Chondrocyte (in vitro differentiated cells): Measurements from ENCODE around the gene MAD1L1. TPM values are rescaled to one million over a fixed set of nuclear protein-coding genes. Genes with fewer than 3 reads are reported as not detected.

ENCODE experiments used
- DNase-seq: peaks from one replicate; pipeline ENCODE4 v3.0.0; 2021; ENCODE audit warnings: mixed read lengths, low spot score
- H3K27ac Mint-ChIP-seq: one replicate; pipeline ENCODE4 v1.8.0; 2021; ENCODE audit warnings: mild to moderate bottlenecking, moderate library complexity, mixed read lengths; ENCODE audit not compliant: unreplicated experiment
- H3K27me3 Mint-ChIP-seq: 2 replicates; pipeline ENCODE4 v1.8.0; 2021; ENCODE audit warnings: low read depth, mixed read lengths
- H3K36me3 Mint-ChIP-seq: 2 replicates; pipeline ENCODE4 v1.8.0; 2021; ENCODE audit warnings: low read depth, mixed read lengths
- H3K4me1 Mint-ChIP-seq: 2 replicates; pipeline ENCODE4 v1.8.0; 2021; ENCODE audit warnings: low read depth, mild to moderate bottlenecking, mixed read lengths
- H3K4me3 Mint-ChIP-seq: one replicate; pipeline ENCODE4 v1.8.0; 2021; ENCODE audit warnings: mild to moderate bottlenecking, moderate library complexity, mixed read lengths; ENCODE audit not compliant: unreplicated experiment
- H3K9me3 Mint-ChIP-seq: 2 replicates; pipeline ENCODE4 v1.8.0; 2021; ENCODE audit warnings: low read depth, mixed read lengths
- total RNA-seq: library from RNA; stranded (reverse); gene quantifications from 3 replicates; pipeline ENCODE4 v1.2.1, GENCODE V29; 2021
- TF ChIP-seq, protein P1 (sequence below): fragments of 200-600 bp; sonication (generic); IDR thresholded peaks from 2 replicates; pipeline ENCODE4 v1.5.0; 2021; ENCODE audit warnings: antibody characterized with exemption, mild to moderate bottlenecking, moderate library complexity

Gene MAD1L1
- total RNA-seq, 1 donor from 2014 or later, result 22.7 TPM

DNA sequence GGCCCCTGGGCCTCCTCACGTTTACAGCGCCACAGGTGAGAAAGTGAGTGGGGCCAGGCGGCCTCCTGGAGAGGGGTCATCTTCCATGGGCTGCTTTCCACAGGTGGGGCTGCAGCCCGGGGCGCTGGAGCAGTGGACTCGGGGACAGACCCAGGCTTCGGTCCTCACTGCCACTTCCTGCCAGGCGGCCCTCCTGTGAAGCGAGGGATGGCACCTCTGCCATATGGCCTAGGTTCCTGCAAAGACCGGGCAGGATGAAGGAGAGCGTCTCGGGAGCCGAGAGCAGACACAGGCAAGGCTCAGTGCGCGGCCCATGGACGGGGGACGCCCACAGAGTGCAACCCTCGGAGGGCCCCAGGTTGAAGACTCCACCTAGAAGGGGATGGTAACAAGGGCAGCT is 106.8 kb downstream of the MAD1L1 start:
- Mint-ChIP-seq H3K4me1 (peaks cover 9% of the 10 kb centered on the region), H3K27me3 (no peaks in the 10 kb centered on the region), H3K9me3 (no peaks in the 10 kb centered on the region), H3K4me3 (no peak overlapping the region), H3K27ac (no peak overlapping the region), H3K36me3 (peaks cover 10% of the 10 kb centered on the region)
- DNase-seq, result no peak
- TF ChIP-seq, protein P1, sequence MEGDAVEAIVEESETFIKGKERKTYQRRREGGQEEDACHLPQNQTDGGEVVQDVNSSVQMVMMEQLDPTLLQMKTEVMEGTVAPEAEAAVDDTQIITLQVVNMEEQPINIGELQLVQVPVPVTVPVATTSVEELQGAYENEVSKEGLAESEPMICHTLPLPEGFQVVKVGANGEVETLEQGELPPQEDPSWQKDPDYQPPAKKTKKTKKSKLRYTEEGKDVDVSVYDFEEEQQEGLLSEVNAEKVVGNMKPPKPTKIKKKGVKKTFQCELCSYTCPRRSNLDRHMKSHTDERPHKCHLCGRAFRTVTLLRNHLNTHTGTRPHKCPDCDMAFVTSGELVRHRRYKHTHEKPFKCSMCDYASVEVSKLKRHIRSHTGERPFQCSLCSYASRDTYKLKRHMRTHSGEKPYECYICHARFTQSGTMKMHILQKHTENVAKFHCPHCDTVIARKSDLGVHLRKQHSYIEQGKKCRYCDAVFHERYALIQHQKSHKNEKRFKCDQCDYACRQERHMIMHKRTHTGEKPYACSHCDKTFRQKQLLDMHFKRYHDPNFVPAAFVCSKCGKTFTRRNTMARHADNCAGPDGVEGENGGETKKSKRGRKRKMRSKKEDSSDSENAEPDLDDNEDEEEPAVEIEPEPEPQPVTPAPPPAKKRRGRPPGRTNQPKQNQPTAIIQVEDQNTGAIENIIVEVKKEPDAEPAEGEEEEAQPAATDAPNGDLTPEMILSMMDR, result no peak

DNA sequence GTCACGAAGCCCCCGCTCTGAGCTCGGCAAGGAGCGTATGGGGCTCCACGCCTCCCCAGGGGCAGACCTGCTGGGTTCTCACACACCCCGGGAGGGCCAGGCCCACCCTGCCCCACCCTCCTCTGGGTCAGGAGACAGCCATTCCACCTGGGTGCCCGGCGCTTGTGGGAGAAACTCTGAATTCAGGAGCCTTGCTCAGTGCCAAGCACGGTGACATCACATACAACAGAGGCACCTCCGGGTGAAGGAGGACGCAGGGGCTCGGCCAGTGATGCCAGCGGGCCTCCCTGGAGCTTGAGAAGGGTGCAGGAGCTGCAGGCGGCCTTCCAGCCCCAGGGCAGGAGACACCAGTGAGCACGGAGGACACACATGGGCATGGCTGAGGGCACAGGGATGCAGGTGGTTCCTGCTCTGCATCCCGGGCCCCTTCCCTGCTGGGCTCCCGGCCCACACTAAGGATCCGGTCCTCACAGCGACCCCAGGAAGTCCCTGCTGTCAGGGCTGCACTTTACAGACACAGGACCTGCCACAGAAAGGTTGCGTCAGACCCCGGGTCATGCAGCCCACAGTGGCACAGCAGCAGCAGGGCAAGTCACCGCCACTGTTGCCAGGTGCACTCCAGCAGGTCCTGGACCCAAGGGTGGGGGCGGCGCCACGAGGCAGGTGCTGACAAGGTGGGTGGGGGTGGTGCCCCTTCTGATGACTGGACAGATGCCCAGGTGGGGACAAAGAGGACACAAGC is 108.0 kb downstream of the MAD1L1 start:
- no peaks in the 10 kb centered on the region for H3K9me3 Mint-ChIP-seq
- peaks cover 10% of the 10 kb centered on the region for H3K36me3 Mint-ChIP-seq
- H3K27me3 Mint-ChIP-seq, result no peaks in the 10 kb centered on the region
- no peak overlapping the region for H3K4me3 Mint-ChIP-seq
- TF ChIP-seq, protein P1, result no peak
- no peak for DNase-seq
- H3K4me1 Mint-ChIP-seq, result peaks cover 9% of the 10 kb centered on the region
- H3K27ac Mint-ChIP-seq, result no peak overlapping the region

DNA sequence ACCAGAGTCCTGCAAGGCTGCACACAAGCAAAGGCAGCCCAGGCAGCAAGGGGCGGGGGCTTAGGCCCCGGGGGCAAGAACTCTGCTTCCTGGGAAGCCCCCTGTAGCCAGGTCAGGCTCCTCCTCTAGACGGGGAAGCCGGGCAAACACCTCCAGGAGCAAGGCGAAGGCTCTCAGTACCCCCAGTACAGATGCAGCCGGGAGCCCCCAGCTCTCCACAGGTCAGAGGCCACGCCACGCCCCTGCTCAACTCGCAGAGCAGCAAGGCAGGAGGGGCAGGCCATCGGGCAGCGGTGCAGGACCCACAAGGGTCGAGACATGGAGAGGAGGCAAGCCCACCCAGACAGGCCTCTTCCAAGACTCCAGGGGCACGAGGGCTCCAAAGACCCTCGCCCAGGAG is 108.8 kb downstream of the MAD1L1 start:
- no peaks in the 10 kb centered on the region for H3K9me3 Mint-ChIP-seq
- DNase-seq, result no peak
- no peak overlapping the region for H3K4me3 Mint-ChIP-seq
- H3K4me1 Mint-ChIP-seq, result peaks cover 3% of the 10 kb centered on the region
- peaks cover 12% of the 10 kb centered on the region for H3K36me3 Mint-ChIP-seq
- H3K27me3 Mint-ChIP-seq, result no peaks in the 10 kb centered on the region
- no peak overlapping the region for H3K27ac Mint-ChIP-seq
- TF ChIP-seq, protein P1, result no peak

DNA sequence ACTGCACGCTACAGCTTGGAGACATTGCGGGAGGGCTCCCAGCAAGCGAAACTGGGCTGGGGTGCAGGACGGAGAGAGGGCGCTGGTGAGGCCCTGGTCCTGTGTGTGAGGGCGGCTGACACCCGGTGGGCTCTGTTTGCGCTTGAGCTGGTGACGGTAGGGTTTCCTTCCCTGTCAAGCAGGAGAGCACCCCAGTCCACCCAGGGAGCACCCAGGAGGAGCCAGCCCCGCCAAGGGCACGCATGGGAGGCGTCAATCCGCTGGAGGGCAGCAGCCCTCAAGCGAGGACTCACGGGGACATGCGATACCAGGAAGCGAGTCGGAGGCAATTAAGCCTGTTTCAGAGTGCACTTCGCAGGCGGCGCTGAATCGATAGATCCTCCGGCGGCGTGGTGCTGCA is 109.4 kb downstream of the MAD1L1 start:
- Mint-ChIP-seq H3K4me1 (no peaks in the 10 kb centered on the region), H3K4me3 (no peak overlapping the region), H3K36me3 (peaks cover 12% of the 10 kb centered on the region), H3K9me3 (no peaks in the 10 kb centered on the region), H3K27me3 (no peaks in the 10 kb centered on the region), H3K27ac (no peak overlapping the region)
- TF ChIP-seq, protein P1, result no peak
- no peak for DNase-seq

DNA sequence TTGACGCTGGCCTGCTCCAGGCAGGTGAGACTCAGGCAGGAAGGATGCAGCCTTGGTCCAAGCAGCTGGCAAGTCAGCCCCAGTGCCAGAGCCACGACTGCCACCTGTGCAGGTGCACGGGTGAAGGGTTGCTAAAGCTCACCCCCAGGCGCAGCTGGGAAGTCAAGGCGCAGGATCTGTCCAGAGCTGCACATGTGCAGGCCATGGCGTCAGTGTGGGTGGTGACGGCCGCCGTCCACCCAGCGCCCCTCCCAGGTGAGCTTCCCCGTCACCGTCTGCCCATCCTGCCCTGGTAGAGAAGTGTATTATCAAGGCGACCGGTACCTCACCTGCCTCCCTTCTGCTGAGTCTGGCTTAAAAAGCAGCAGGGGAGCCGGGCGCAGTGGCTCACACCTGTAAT is 110.1 kb downstream of the MAD1L1 start:
- DNase-seq, result no peak
- Mint-ChIP-seq H3K27ac (no peak overlapping the region), H3K27me3 (no peaks in the 10 kb centered on the region), H3K4me3 (no peak overlapping the region), H3K4me1 (peaks cover under 1% of the 10 kb centered on the region), H3K36me3 (peaks cover 8% of the 10 kb centered on the region), H3K9me3 (no peaks in the 10 kb centered on the region)
- TF ChIP-seq, protein P1, result no peak
